A673 (cell line): ENCODE results near the gene ERFL. TPM values are rescaled to one million over a fixed set of nuclear protein-coding genes. Genes with fewer than 3 reads are reported as not detected.
A peak's percentile ranks its signal among the peaks of the same experiment; 100 is the strongest.

Source experiments
- BruUV-seq: library from RNA; stranded (reverse); fragments of 400-500 nt; replicated peaks from 2 replicates; lab custom pipeline; 2021; lab: Mats Ljungman, UMichigan
- CTCF ChIA-PET: fragments of 300-600 bp; sonication (Branson Sonifier 250); formaldehyde crosslinking; loops from one replicate; lab custom pipeline; 2022; ENCODE audit warnings: antibody characterized with exemption; lab: Charles Lee
- POLR2A ChIA-PET: fragments of 300-600 bp; sonication (Branson Sonifier 250); formaldehyde crosslinking; loops from one replicate; lab custom pipeline; 2022; ENCODE audit warnings: antibody characterized with exemption; ENCODE audit not compliant: low non-redundant PET; lab: Charles Lee
- DNase-seq: peaks from one replicate; pipeline ENCODE4 v3.0.0-alpha.2; 2015; ENCODE audit warnings: low spot score
- H3K27ac ChIP-seq: fragments of 200-600 bp; sonication (generic); 2 replicates; pipeline ENCODE4 v1.5.1; 2016; ENCODE audit warnings: mixed run types, low read depth, mild to moderate bottlenecking, mixed read lengths, antibody characterized with exemption, low read length; ENCODE audit not compliant: poor library complexity, severe bottlenecking
- H3K27me3 ChIP-seq: fragments of 200-600 bp; sonication (generic); replicated peaks from 2 replicates; pipeline ENCODE4 v1.6.1; 2017; ENCODE audit warnings: mixed run types, low read depth, mild to moderate bottlenecking, mixed read lengths, antibody characterized with exemption, low read length; ENCODE audit not compliant: insufficient read depth, poor library complexity
- H3K36me3 ChIP-seq: fragments of 200-600 bp; sonication (generic); 2 replicates; pipeline ENCODE4 v1.6.1; 2016; ENCODE audit warnings: mixed run types, mild to moderate bottlenecking, mixed read lengths, antibody characterized with exemption, low read length; ENCODE audit not compliant: insufficient read depth, poor library complexity, severe bottlenecking
- H3K4me1 ChIP-seq: fragments of 200-600 bp; sonication (generic); 2 replicates; pipeline ENCODE4 v1.6.1; 2017; ENCODE audit warnings: mixed run types, mild to moderate bottlenecking, mixed read lengths, antibody characterized with exemption, low read length; ENCODE audit not compliant: insufficient read depth, poor library complexity, severe bottlenecking
- H3K4me3 ChIP-seq: fragments of 200-600 bp; sonication (generic); 2 replicates; pipeline ENCODE4 v1.5.1; 2016; ENCODE audit warnings: low read depth, mixed run types, mild to moderate bottlenecking, mixed read lengths, low read length; ENCODE audit not compliant: poor library complexity, severe bottlenecking
- H3K9me3 ChIP-seq: fragments of 200-600 bp; sonication (generic); 2 replicates; pipeline ENCODE4 v1.6.1; 2016; ENCODE audit warnings: mixed run types, low read depth, mild to moderate bottlenecking, mixed read lengths, antibody characterized with exemption, low read length; ENCODE audit not compliant: poor library complexity, severe bottlenecking
- CTCF ChIP-seq: fragments of 300-800, 200-600 bp; sonication (generic); conservative IDR thresholded peaks from 2 replicates; pipeline ENCODE4 v1.5.1; 2017; ENCODE audit warnings: low read depth, mild to moderate bottlenecking, antibody characterized with exemption, low read length, moderate library complexity, mixed read lengths
- EZH2 ChIP-seq: fragments of 200-600 bp; sonication (generic); IDR thresholded peaks from 2 replicates; pipeline ENCODE4 v1.6.1; 2017; ENCODE audit warnings: borderline replicate concordance, low read depth, mild to moderate bottlenecking, mixed read lengths, antibody characterized with exemption, low read length; ENCODE audit not compliant: poor library complexity, severe bottlenecking
- intact Hi-C: fragments of 100-400 bp; cut with micrococcal nuclease; formaldehyde crosslinking; loops from one replicate; pipeline ENCODE4 v1.10.0; 2022; ENCODE audit not compliant: unreplicated experiment
- total RNA-seq: library from RNA; stranded (reverse); gene quantifications from 2 replicates; pipeline ENCODE4 v1.2.3, GENCODE V29; 2021

The ERFL gene
- total RNA-seq, 1 experiment from 2014 or later = 0.95 TPM

DNA sequence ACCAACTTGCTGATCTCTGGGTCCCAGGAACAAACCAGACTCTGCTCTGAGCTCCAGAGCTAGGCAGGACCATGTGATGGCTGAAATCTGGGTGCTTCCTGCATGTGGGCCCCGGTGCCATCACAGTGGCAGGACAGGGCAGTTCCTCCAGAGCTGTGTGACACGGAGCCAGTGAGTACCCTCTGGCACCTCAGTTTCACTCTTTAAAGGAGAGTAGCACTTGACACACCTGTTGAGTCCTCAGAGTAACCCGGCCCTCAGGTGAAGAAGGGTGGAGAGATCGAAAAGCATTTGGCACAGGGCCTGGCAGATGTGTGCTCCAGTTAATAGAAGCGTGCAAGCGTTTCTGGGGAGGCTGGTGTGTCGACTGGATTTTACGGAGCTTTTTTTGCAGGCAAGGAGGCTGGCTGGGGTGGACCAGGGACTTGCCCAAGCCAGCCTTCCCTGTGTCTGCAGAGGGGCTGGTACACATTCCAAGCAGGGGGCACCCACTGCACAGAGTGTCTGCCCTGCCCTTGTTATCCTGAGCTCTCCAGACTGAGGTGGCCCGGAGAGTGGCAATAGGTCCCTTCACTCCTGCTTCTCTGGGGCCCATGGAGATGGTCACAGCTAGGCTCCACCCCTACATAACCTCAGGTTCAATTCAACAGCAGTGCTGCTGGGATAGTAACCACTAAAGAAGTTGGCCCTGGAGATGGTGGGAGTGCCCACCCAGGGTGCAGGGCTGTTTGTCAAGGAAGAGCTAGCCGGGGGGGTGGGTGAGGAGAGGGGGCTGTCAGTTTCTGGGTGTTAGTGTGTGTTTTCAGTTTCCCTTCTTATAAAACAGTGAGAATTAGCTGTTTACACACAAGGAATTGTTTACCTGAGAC, 59.9 kb downstream of the ERFL start:
- CTCF ChIA-PET = no interaction called here
- Histone ChIP-seq H3K4me1 (peaks cover 33% of the 10 kb centered on the region), H3K27me3 (no peaks in the 10 kb centered on the region), H3K36me3 (peaks cover 94% of the 10 kb centered on the region), H3K4me3 (no peak overlapping the region), H3K27ac (peak overlapping the region; percentile 70), H3K9me3 (no peaks in the 10 kb centered on the region)
- POLR2A ChIA-PET = no interaction called here
- intact Hi-C loops = no loop called here
- no peak for TF ChIP-seq CTCF
- no peak for TF ChIP-seq EZH2
- no peak for DNase-seq
- BruUV-seq = no TSS peak

GRCh38 chr19:41866284-41866683, 62.0 kb downstream of the ERFL start:
- H3K9me3 ChIP-seq = no peaks in the 10 kb centered on the region
- intact Hi-C loops = no loop called here
- H3K4me3 ChIP-seq = no peak overlapping the region
- no TSS peak for BruUV-seq
- POLR2A ChIA-PET = no interaction called here
- TF ChIP-seq CTCF (no peak), EZH2 (no peak)
- CTCF ChIA-PET = no interaction called here
- peaks cover 53% of the 10 kb centered on the region for H3K4me1 ChIP-seq
- peaks cover 98% of the 10 kb centered on the region for H3K36me3 ChIP-seq
- no peaks in the 10 kb centered on the region for H3K27me3 ChIP-seq
- H3K27ac ChIP-seq = peak overlapping the region; percentile 13
- DNase-seq = no peak

DNA sequence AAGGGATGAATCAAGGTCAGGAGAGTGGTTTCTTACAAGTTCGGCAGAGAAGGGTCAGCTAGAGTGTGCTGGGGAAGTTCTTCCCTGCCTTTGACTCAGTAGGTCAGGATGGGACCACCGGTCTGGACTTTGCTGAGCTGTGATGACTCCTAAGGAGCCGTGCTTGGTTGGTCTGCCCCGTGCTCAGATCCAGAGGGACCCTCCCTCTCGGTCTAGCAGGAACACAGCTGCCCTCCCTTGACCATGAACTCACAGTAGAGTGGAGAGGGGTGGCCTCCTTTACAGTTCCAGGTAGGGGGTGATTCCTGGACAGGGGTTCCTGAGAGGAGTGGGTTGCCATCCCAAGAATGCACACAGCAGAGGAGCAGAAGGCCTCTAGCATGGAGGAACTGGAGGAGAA, 63.9 kb downstream of the ERFL start:
- intact Hi-C loops = no loop called here
- Histone ChIP-seq H3K9me3 (no peaks in the 10 kb centered on the region), H3K27ac (peak overlapping the region; percentile 97), H3K36me3 (peaks cover 86% of the 10 kb centered on the region), H3K4me3 (peak overlapping the region; percentile 12), H3K27me3 (no peaks in the 10 kb centered on the region), H3K4me1 (peaks cover 57% of the 10 kb centered on the region)
- CTCF ChIA-PET = interaction anchor here (0.5 kb wide), 1 partner anchor 1211 kb away, joined by 3 read pairs; no protein-coding TSS in a partner anchor
- TF ChIP-seq CTCF (no peak), EZH2 (no peak)
- POLR2A ChIA-PET = no interaction called here
- no TSS peak for BruUV-seq
- DNase-seq = no peak
